HCT116 (cell line): Measurements from ENCODE around the gene MAMLD1. TPM values are rescaled to one million over a fixed set of nuclear protein-coding genes. Genes with fewer than 3 reads are reported as not detected.

Source experiments
- ATAC-seq: fragments of 200-7000 bp; cut with Tn5 transposase; 2 replicates; pipeline ENCODE4 v1.9.1; 2020; ENCODE audit warnings: mild to moderate bottlenecking, moderate library complexity
- BruUV-seq: library from RNA; stranded (reverse); fragments of 400-500 nt; replicated peaks from 2 replicates; lab custom pipeline; 2021; lab: Mats Ljungman, UMichigan
- CTCF ChIA-PET: fragments of 300-600 bp; sonication (Branson Sonifier 250); formaldehyde crosslinking; loops from one replicate; lab custom pipeline; 2021; ENCODE audit warnings: antibody characterized with exemption; lab: Charles Lee
- POLR2A ChIA-PET: fragments of 300-600, 350-600 bp; sonication (Branson Sonifier 250); formaldehyde crosslinking; loops from one replicate; lab custom pipeline; 2021; ENCODE audit warnings: antibody characterized with exemption; lab: Charles Lee
- RAD21 ChIA-PET, 2 experiments: fragments of 300-600 bp; sonication (Branson Sonifier 250); formaldehyde crosslinking; loops; one replicate each; lab custom pipeline; 2023; ENCODE audit warnings: low total read pairs in 2 of 2; ENCODE audit not compliant: uncharacterized antibody in 2 of 2, unreplicated experiment in 2 of 2, low non-redundant PET in 1 of 2; lab: Charles Lee
- DNase-seq: peaks from one replicate; pipeline ENCODE4 v3.0.0-alpha.2; 2010; ENCODE audit warnings: low read depth, low spot score
- H2AFZ ChIP-seq: fragments of 200-600 bp; shearing (Covaris generic), sonication (generic); 2 replicates; pipeline ENCODE4 v1.6.1; 2017; ENCODE audit warnings: low read depth, mixed run types, mixed read lengths, antibody characterized with exemption, low read length; ENCODE audit not compliant: poor library complexity, severe bottlenecking
- H3K27ac ChIP-seq: 2 replicates; pipeline ENCODE4 v1.5.1; 2012; ENCODE audit warnings: low read depth, low read length
- H3K27me3 ChIP-seq: fragments of 200-600 bp; sonication (generic); 2 replicates; pipeline ENCODE4 v1.6.1; 2016; ENCODE audit warnings: mixed run types, low read length, mixed read lengths; ENCODE audit not compliant: insufficient read depth
- H3K36me3 ChIP-seq, 2 experiments: fragments of 200-500 bp in 1 of 2; fragments of 200-600 bp in 1 of 2; sonication (Bioruptor generic) in 1 of 2; sonication (generic) in 1 of 2; 2 replicates each; pipeline versions ENCODE4 v1.5.1 to v1.6.1; 2014 to 2016; ENCODE audit warnings: low read length in 2 of 2, inconsistent platforms in 1 of 2, mixed read lengths in 1 of 2, mixed run types in 1 of 2; ENCODE audit not compliant: insufficient read depth in 2 of 2, control insufficient read depth in 1 of 2
- H3K4me1 ChIP-seq, 2 experiments: fragments of 200-600 bp in 1 of 2; sonication (generic) in 1 of 2; 2 replicates each; pipeline versions ENCODE4 v1.5.1 to v1.6.1; 2012 to 2017; ENCODE audit warnings: low read length in 2 of 2, inconsistent platforms in 1 of 2, mild to moderate bottlenecking in 1 of 2, mixed read lengths in 1 of 2, mixed run types in 1 of 2, moderate library complexity in 1 of 2; ENCODE audit not compliant: insufficient read depth in 2 of 2, control insufficient read depth in 1 of 2
- H3K4me2 ChIP-seq: fragments of 200-600 bp; sonication (generic); 2 replicates; pipeline ENCODE4 v1.6.1; 2017; ENCODE audit warnings: mixed run types, low read length, mixed read lengths
- H3K4me3 ChIP-seq, 2 experiments: fragments of 200-600 bp in 1 of 2; sonication (generic) in 1 of 2; replicated peaks in 1 of 2; 2 replicates each; pipeline ENCODE4 v1.5.1; 2011 to 2016; ENCODE audit warnings: low read length in 2 of 2, control low read depth in 1 of 2, low read depth in 1 of 2, mild to moderate bottlenecking in 1 of 2, mixed read lengths in 1 of 2, mixed run types in 1 of 2
- H3K79me2 ChIP-seq: fragments of 200-600 bp; sonication (generic); 2 replicates; pipeline ENCODE4 v1.6.1; 2017; ENCODE audit warnings: mild to moderate bottlenecking, mixed run types, low read length, moderate library complexity, mixed read lengths; ENCODE audit not compliant: insufficient read depth
- H3K9ac ChIP-seq: fragments of 200-600 bp; sonication (generic); 2 replicates; pipeline ENCODE4 v1.6.1; 2016; ENCODE audit warnings: low read length, mixed read lengths
- H3K9me2 ChIP-seq: fragments of 200-600 bp; sonication (generic), shearing (Covaris generic); 2 replicates; pipeline ENCODE4 v1.6.1; 2017; ENCODE audit warnings: mixed run types, mild to moderate bottlenecking, moderate library complexity; ENCODE audit not compliant: insufficient read depth
- H3K9me3 ChIP-seq, 2 experiments: fragments of 200-500 bp in 1 of 2; fragments of 200-600 bp in 1 of 2; sonication (Bioruptor generic) in 1 of 2; sonication (generic) in 1 of 2; 2 replicates each; pipeline ENCODE4 v1.6.1; 2014 to 2017; ENCODE audit warnings: low read length in 2 of 2, mixed read lengths in 2 of 2, inconsistent platforms in 1 of 2, low read depth in 1 of 2, mild to moderate bottlenecking in 1 of 2, mixed run types in 1 of 2, moderate library complexity in 1 of 2; ENCODE audit not compliant: control insufficient read depth in 1 of 2, insufficient read depth in 1 of 2
- H4K20me1 ChIP-seq: fragments of 200-600 bp; sonication (generic), shearing (Covaris generic); 2 replicates; pipeline ENCODE4 v1.6.1; 2017; ENCODE audit warnings: mixed run types, mild to moderate bottlenecking, moderate library complexity; ENCODE audit not compliant: insufficient read depth
- POLR2A ChIP-seq: IDR thresholded peaks from 2 replicates; pipeline ENCODE4 v1.7.0; 2011; ENCODE audit warnings: borderline replicate concordance; ENCODE audit not compliant: insufficient read depth, insufficient read length; ENCODE audit errors: extremely low read depth
- RAD21 ChIP-seq: IDR thresholded peaks from 2 replicates; pipeline ENCODE4 v1.6.1; 2012; ENCODE audit warnings: low read depth, mild to moderate bottlenecking
- SIN3A ChIP-seq: IDR thresholded peaks from 2 replicates; pipeline ENCODE4 v1.6.1; 2012; ENCODE audit warnings: low read depth
- ZFX ChIP-seq: fragments of 450-650 bp; IDR thresholded peaks from 2 replicates; pipeline ENCODE4 v1.6.1; 2017
- intact Hi-C: fragments of 100-400 bp; cut with micrococcal nuclease; formaldehyde crosslinking; loops from 2 replicates; pipeline ENCODE4 v1.10.0; 2022
- total RNA-seq: library from RNA; stranded (reverse); gene quantifications from one replicate; pipeline ENCODE4 v1.2.1, GENCODE V29; 2021; ENCODE audit not compliant: unreplicated experiment
- TF ChIP-seq, protein P1 (sequence below), 3 experiments: fragments of 200-600 bp in 1 of 3; sonication (generic) in 1 of 3; IDR thresholded peaks in 2 of 3; conservative IDR thresholded peaks in 1 of 3; 2 replicates each; pipeline ENCODE4 v1.5.1; 2012 to 2017; ENCODE audit warnings: low read depth in 2 of 3, low read length in 2 of 3, antibody characterized with exemption in 1 of 3, borderline replicate concordance in 1 of 3, control low read depth in 1 of 3, mild to moderate bottlenecking in 1 of 3, mixed read lengths in 1 of 3, mixed run types in 1 of 3, moderate library complexity in 1 of 3; ENCODE audit not compliant: insufficient read depth in 1 of 3

The MAMLD1 gene
- total RNA-seq, 1 experiment from 2014 or later: 3.6 TPM

DNA sequence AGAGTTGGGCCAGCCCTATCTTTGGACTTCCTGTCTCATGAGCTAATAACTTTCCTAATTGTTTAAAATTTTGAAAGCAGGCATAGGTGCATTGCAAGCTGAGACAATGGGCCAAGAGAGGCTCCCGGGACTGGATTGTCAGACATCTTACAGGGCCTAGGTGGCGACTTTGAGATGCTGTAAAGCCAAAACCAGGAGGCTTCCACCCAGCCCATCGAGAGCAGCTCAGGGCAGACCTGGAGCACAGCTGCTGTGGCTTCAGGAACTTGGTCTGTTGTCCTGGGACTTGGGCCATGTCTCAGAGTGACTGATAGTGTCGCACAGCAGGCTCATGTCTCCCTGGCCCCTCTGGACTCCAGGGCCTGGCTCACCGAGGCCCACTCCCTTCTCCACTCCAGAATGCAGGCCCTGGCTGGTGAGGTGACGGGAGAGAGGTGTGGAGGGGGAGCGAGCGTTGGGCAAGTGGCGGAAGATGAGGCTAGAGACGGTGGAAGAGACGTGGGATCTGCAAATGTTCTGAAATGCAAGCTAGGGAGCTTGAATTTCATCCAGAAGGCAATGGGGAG is 181.2 kb downstream of the MAMLD1 start:
- DNase-seq (no peak), ATAC-seq (peak; percentile 82)
- RAD21 ChIA-PET: no interaction called here
- no peaks in the 10 kb centered on the region for H3K9me2 ChIP-seq
- H3K27me3 ChIP-seq: no peaks in the 10 kb centered on the region
- no peak overlapping the region for H3K4me3 ChIP-seq
- H4K20me1 ChIP-seq: no peaks in the 10 kb centered on the region
- POLR2A ChIA-PET: no interaction called here
- TF ChIP-seq, protein P1, sequence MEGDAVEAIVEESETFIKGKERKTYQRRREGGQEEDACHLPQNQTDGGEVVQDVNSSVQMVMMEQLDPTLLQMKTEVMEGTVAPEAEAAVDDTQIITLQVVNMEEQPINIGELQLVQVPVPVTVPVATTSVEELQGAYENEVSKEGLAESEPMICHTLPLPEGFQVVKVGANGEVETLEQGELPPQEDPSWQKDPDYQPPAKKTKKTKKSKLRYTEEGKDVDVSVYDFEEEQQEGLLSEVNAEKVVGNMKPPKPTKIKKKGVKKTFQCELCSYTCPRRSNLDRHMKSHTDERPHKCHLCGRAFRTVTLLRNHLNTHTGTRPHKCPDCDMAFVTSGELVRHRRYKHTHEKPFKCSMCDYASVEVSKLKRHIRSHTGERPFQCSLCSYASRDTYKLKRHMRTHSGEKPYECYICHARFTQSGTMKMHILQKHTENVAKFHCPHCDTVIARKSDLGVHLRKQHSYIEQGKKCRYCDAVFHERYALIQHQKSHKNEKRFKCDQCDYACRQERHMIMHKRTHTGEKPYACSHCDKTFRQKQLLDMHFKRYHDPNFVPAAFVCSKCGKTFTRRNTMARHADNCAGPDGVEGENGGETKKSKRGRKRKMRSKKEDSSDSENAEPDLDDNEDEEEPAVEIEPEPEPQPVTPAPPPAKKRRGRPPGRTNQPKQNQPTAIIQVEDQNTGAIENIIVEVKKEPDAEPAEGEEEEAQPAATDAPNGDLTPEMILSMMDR (IDR thresholded peaks at IDR 0.05 in 2 of 3, conservative IDR thresholded peaks at IDR 0.05 in 1 of 3; ENCODE audit: borderline replicate concordance in 1 of 3, insufficient read depth in 1 of 3, low read depth in 2 of 3, low read length in 2 of 3): 0 out of 6 replicates have a peak, but pooled peaks of 1 of the 3 experiments have one; percentile 14
- TF ChIP-seq POLR2A (no peak), SIN3A (no peak), ZFX (no peak), RAD21 (peak; percentile 57)
- H3K36me3 ChIP-seq: no peaks in the 10 kb centered on the region
- intact Hi-C loops: loop anchor here (10.0 kb wide), 1 partner anchor 140 kb away; no protein-coding TSS in a partner anchor
- no peak overlapping the region for H3K27ac ChIP-seq
- H2AFZ ChIP-seq: no peak overlapping the region
- no TSS peak for BruUV-seq
- no peaks in the 10 kb centered on the region for H3K9me3 ChIP-seq
- CTCF ChIA-PET: no interaction called here
- H3K4me1 ChIP-seq: peaks cover 0 to 7% of the 10 kb centered on the region in 2 experiments; a peak in 1 of 4 replicates
- H3K79me2 ChIP-seq: no peaks in the 10 kb centered on the region
- H3K9ac ChIP-seq: no peak overlapping the region
- H3K4me2 ChIP-seq: no peak overlapping the region
